H1 (cell line): Measurements from ENCODE around the gene CHST11. TPM values are rescaled to one million over a fixed set of nuclear protein-coding genes. Genes with fewer than 3 reads are reported as not detected.

Experiments used
- CTCF ChIA-PET: fragments of 300-600 bp; sonication (Branson Sonifier 250); formaldehyde crosslinking; loops from one replicate; lab custom pipeline; 2021; ENCODE audit not compliant: partially characterized antibody; lab: Charles Lee
- POLR2A ChIA-PET: fragments of 300-600 bp; sonication (Branson Sonifier 250); formaldehyde crosslinking; loops from one replicate; lab custom pipeline; 2021; ENCODE audit warnings: inconsistent platforms; ENCODE audit not compliant: partially characterized antibody; lab: Charles Lee
- DNase-seq, 2 experiments: peaks; one replicate each; pipeline versions ENCODE4 v3.0.0 to v3.0.0-alpha.2; 2010 to 2022; ENCODE audit warnings: low spot score in 2 of 2, low read depth in 1 of 2, mixed read lengths in 1 of 2
- FAIRE-seq: peaks from 2 replicates; lab custom pipeline; 2011; peaks lifted over from hg19 to GRCh38; lab: Jason Lieb, UNC
- H2AFZ ChIP-seq: 2 replicates; pipeline ENCODE4 v1.8.1; 2012; ENCODE audit warnings: low read length, inconsistent platforms
- H2AK5ac ChIP-seq: 2 replicates; pipeline ENCODE4 v1.6.1; 2013; ENCODE audit warnings: low read depth, low read length
- H2BK120ac ChIP-seq: replicated peaks from 2 replicates; pipeline ENCODE3; 2013; ENCODE audit warnings: low read depth, low read length, inconsistent platforms
- H2BK12ac ChIP-seq: 2 replicates; pipeline ENCODE4 v1.6.1; 2013; ENCODE audit warnings: low read depth, low read length
- H2BK15ac ChIP-seq: 2 replicates; pipeline ENCODE4 v1.6.1; 2013; ENCODE audit warnings: low read length
- H2BK20ac ChIP-seq: 2 replicates; pipeline ENCODE4 v1.6.1; 2013; ENCODE audit warnings: low read length
- H2BK5ac ChIP-seq: 2 replicates; pipeline ENCODE4 v1.6.1; 2013; ENCODE audit warnings: low read depth, low read length
- H3K14ac ChIP-seq: 2 replicates; pipeline ENCODE4 v1.6.1; 2013; ENCODE audit warnings: inconsistent platforms; ENCODE audit not compliant: insufficient read length
- H3K18ac ChIP-seq: 2 replicates; pipeline ENCODE4 v1.6.1; 2013; ENCODE audit warnings: low read length; ENCODE audit errors: extremely low read depth
- H3K23ac ChIP-seq: 2 replicates; pipeline ENCODE4 v1.6.1; 2013; ENCODE audit warnings: inconsistent platforms; ENCODE audit not compliant: insufficient read length
- H3K23me2 ChIP-seq: 2 replicates; pipeline ENCODE4 v1.6.1; 2013; ENCODE audit warnings: low read depth, low read length
- H3K27ac ChIP-seq: 2 replicates; pipeline ENCODE4 v1.6.1; 2011; ENCODE audit warnings: low read depth, low read length, inconsistent platforms
- H3K27me3 ChIP-seq, 4 experiments: replicated peaks in 1 of 4; 1 replicate in 1 of 4; 2 replicates in 3 of 4; pipeline versions ENCODE4 v1.6.1 to v1.8.1; 2011 to 2013; ENCODE audit warnings: low read length in 3 of 4, mild to moderate bottlenecking in 3 of 4, inconsistent platforms in 2 of 4, mixed read lengths in 2 of 4, moderate library complexity in 1 of 4; ENCODE audit not compliant: control insufficient read depth in 3 of 4, insufficient read depth in 3 of 4; ENCODE audit errors: extremely low read depth in 1 of 4
- H3K36me3 ChIP-seq, 4 experiments: 2 replicates each; pipeline versions ENCODE4 v1.6.1 to v1.8.1; 2011 to 2013; ENCODE audit warnings: mild to moderate bottlenecking in 4 of 4, low read length in 3 of 4, moderate library complexity in 2 of 4, control low read depth in 1 of 4, inconsistent platforms in 1 of 4; ENCODE audit not compliant: insufficient read depth in 4 of 4, control insufficient read depth in 2 of 4
- H3K4ac ChIP-seq: replicated peaks from 2 replicates; pipeline ENCODE3; 2013; ENCODE audit warnings: low read length, low read depth, mixed read lengths, inconsistent platforms; ENCODE audit not compliant: insufficient read length
- H3K4me1 ChIP-seq, 4 experiments: replicated peaks in 1 of 4; 1 replicate in 1 of 4; 2 replicates in 3 of 4; pipeline versions ENCODE4 v1.6.1 to v1.8.1; 2011 to 2013; ENCODE audit warnings: low read length in 3 of 4, inconsistent platforms in 2 of 4, mixed read lengths in 1 of 4; ENCODE audit not compliant: insufficient read depth in 4 of 4, control insufficient read depth in 3 of 4
- H3K4me2 ChIP-seq, 2 experiments: 2 replicates each; pipeline versions ENCODE4 v1.6.1 to v1.8.1; 2011 to 2013; ENCODE audit warnings: low read depth in 2 of 2, low read length in 2 of 2, control low read depth in 1 of 2, inconsistent platforms in 1 of 2, mild to moderate bottlenecking in 1 of 2; ENCODE audit not compliant: insufficient read depth in 1 of 2
- H3K4me3 ChIP-seq, 4 experiments: fragments of 200-600, 300-600 bp in 1 of 4; sonication (generic), shearing (Covaris generic), sonication (Bioruptor Twin) in 1 of 4; 2 replicates each; pipeline versions ENCODE4 v1.5.1 to v1.8.1; 2011 to 2016; ENCODE audit warnings: low read length in 4 of 4, low read depth in 3 of 4, control low read depth in 2 of 4, inconsistent platforms in 2 of 4, mild to moderate bottlenecking in 2 of 4, mixed read lengths in 1 of 4, moderate library complexity in 1 of 4; ENCODE audit not compliant: insufficient read depth in 2 of 4; ENCODE audit errors: extremely low read depth in 1 of 4
- H3K56ac ChIP-seq: replicated peaks from 2 replicates; pipeline ENCODE3; 2013; ENCODE audit warnings: low read depth, mild to moderate bottlenecking, mixed read lengths, low read length, inconsistent platforms; ENCODE audit not compliant: insufficient read length
- H3K79me1 ChIP-seq: 2 replicates; pipeline ENCODE4 v1.6.1; 2013; ENCODE audit warnings: low read depth, low read length, control low read depth
- H3K79me2 ChIP-seq, 2 experiments: 2 replicates each; pipeline versions ENCODE4 v1.6.1 to v1.8.1; 2012 to 2013; ENCODE audit warnings: low read length in 2 of 2, mild to moderate bottlenecking in 2 of 2, inconsistent platforms in 1 of 2; ENCODE audit not compliant: insufficient read depth in 2 of 2, control insufficient read depth in 1 of 2
- H3K9ac ChIP-seq, 4 experiments: replicated peaks in 1 of 4; 1 replicate in 1 of 4; 2 replicates in 3 of 4; pipeline versions ENCODE4 v1.6.1 to v1.8.1; 2011 to 2013; ENCODE audit warnings: low read depth in 3 of 4, low read length in 3 of 4, control low read depth in 2 of 4, mild to moderate bottlenecking in 2 of 4, moderate library complexity in 2 of 4, inconsistent platforms in 1 of 4; ENCODE audit errors: extremely low read depth in 1 of 4
- H3K9me3 ChIP-seq, 2 experiments: 2 replicates each; pipeline versions ENCODE4 v1.6.1 to v1.8.1; 2012 to 2013; ENCODE audit warnings: mild to moderate bottlenecking in 2 of 2, moderate library complexity in 2 of 2, control low read depth in 1 of 2, inconsistent platforms in 1 of 2, low read depth in 1 of 2, low read length in 1 of 2, mixed read lengths in 1 of 2; ENCODE audit not compliant: insufficient read depth in 2 of 2
- H4K20me1 ChIP-seq, 2 experiments: replicated peaks in 1 of 2; 2 replicates each; pipeline versions ENCODE3 to v1.8.1; 2011 to 2013; ENCODE audit warnings: inconsistent platforms in 2 of 2, low read length in 2 of 2, mild to moderate bottlenecking in 1 of 2; ENCODE audit not compliant: insufficient read depth in 2 of 2, control insufficient read depth in 1 of 2
- H4K5ac ChIP-seq: 2 replicates; pipeline ENCODE4 v1.6.1; 2013; ENCODE audit warnings: low read length, low read depth, mixed read lengths, inconsistent platforms; ENCODE audit not compliant: insufficient read length
- H4K8ac ChIP-seq: 2 replicates; pipeline ENCODE4 v1.8.0; 2013; ENCODE audit warnings: mild to moderate bottlenecking, moderate library complexity, low read length, inconsistent platforms; ENCODE audit not compliant: insufficient read depth; ENCODE audit errors: extremely low read depth
- H4K91ac ChIP-seq: replicated peaks from 2 replicates; pipeline ENCODE3; 2013; ENCODE audit warnings: low read length, mixed read lengths, inconsistent platforms; ENCODE audit not compliant: insufficient read length
- ASH2L ChIP-seq: fragments of 200-600, 300-600 bp; sonication (generic); IDR thresholded peaks from one replicate; pipeline ENCODE4 v1.7.1; 2017; ENCODE audit warnings: low read length
- BACH1 ChIP-seq: IDR thresholded peaks from 2 replicates; pipeline ENCODE4 v1.6.1; 2012; ENCODE audit warnings: low read length, improper control_type of control experiment
- CTBP2 ChIP-seq: IDR thresholded peaks from 2 replicates; pipeline ENCODE4 v1.7.0; 2011; ENCODE audit warnings: borderline replicate concordance, mild to moderate bottlenecking, moderate library complexity, mixed read lengths, low read length; ENCODE audit not compliant: insufficient read depth, insufficient read length
- KDM4A ChIP-seq: IDR thresholded peaks from one replicate; pipeline ENCODE4 v1.7.1; 2012; ENCODE audit warnings: low read depth, mild to moderate bottlenecking, moderate library complexity, low read length, inconsistent platforms; ENCODE audit not compliant: severe bottlenecking
- POLR2A ChIP-seq, 2 experiments: IDR thresholded peaks; 1 replicate in 1 of 2; 2 replicates in 1 of 2; pipeline ENCODE4 v1.6.1; 2011; ENCODE audit warnings: low read depth in 2 of 2, low read length in 2 of 2, mild to moderate bottlenecking in 2 of 2; ENCODE audit errors: control extremely low read depth in 1 of 2
- POLR2AphosphoS5 ChIP-seq: IDR thresholded peaks from 2 replicates; pipeline ENCODE4 v1.6.1; 2011; ENCODE audit warnings: low read depth, low read length
- RAD21 ChIP-seq, 2 experiments: IDR thresholded peaks in 1 of 2; conservative IDR thresholded peaks in 1 of 2; 2 replicates each; pipeline ENCODE4 v1.6.1; 2011; ENCODE audit warnings: low read depth in 2 of 2, low read length in 2 of 2, improper control_type of control experiment in 1 of 2, inconsistent platforms in 1 of 2, mild to moderate bottlenecking in 1 of 2, moderate library complexity in 1 of 2
- RBBP5 ChIP-seq: IDR thresholded peaks from 2 replicates; pipeline ENCODE4 v1.7.1; 2012; ENCODE audit warnings: low read depth, mild to moderate bottlenecking, inconsistent platforms, low read length, moderate library complexity, borderline replicate concordance
- SIN3A ChIP-seq, 2 experiments: IDR thresholded peaks in 1 of 2; conservative IDR thresholded peaks in 1 of 2; 2 replicates each; pipeline ENCODE4 v1.6.1; 2011 to 2012; ENCODE audit warnings: low read length in 2 of 2, improper control_type of control experiment in 1 of 2, low read depth in 1 of 2, mild to moderate bottlenecking in 1 of 2
- SP2 ChIP-seq: IDR thresholded peaks from 2 replicates; pipeline ENCODE4 v1.6.1; 2012; ENCODE audit warnings: mild to moderate bottlenecking, low read length, inconsistent platforms
- SRF ChIP-seq: IDR thresholded peaks from 2 replicates; pipeline ENCODE4 v1.6.1; 2011; ENCODE audit warnings: mild to moderate bottlenecking, low read depth, low read length, moderate library complexity
- TCF12 ChIP-seq: IDR thresholded peaks from 2 replicates; pipeline ENCODE4 v1.6.1; 2011; ENCODE audit warnings: low read depth, mild to moderate bottlenecking, low read length
- WGBS, 2 experiments: shearing (Covaris generic) in 1 of 2; methylation state at CpG; one replicate each; pipeline versions ENCODE4 v1.1.6 to v1.1.7; 2013 to 2015; ENCODE audit warnings: low lambda C conversion rate in 2 of 2, mixed read lengths in 2 of 2, inconsistent platforms in 1 of 2, low coverage in 1 of 2, missing lambda C conversion rate in 1 of 2; ENCODE audit not compliant: insufficient replicate concordance in 2 of 2, insufficient coverage in 1 of 2, insufficient read length in 1 of 2; ENCODE audit errors: extremely low coverage in 1 of 2, missing lambda C conversion rate in 1 of 2; 5-methylcytosine and 5-hydroxymethylcytosine counted together
- polyA plus RNA-seq, 7 experiments: library from polyadenylated mRNA; depleted of rRNA in 3 of 7; stranded (reverse) in 5 of 7; unstranded in 2 of 7; fragments of >200 nt in 5 of 7; fragments of 200-250 nt in 2 of 7; gene quantifications; 1 replicate in 5 of 7; 2 replicates in 1 of 7; 4 replicates in 1 of 7; pipeline versions ENCODE4 v1.2.1 to v1.2.3, GENCODE V29; 2011 to 2013; ENCODE audit warnings: missing spikeins in 2 of 7, mixed read lengths in 2 of 7
- total RNA-seq: library from RNA; stranded (reverse); fragmentation: NEBNext Ultra II Directional; extraction: Animal tissue kit (Norgen Biotek cat#: 25700); gene quantifications from 2 replicates; pipeline ENCODE4 v1.2.1, GENCODE V29; 2021
- TF ChIP-seq, protein P1 (sequence below): IDR thresholded peaks from 2 replicates; pipeline ENCODE4 v1.6.1; 2012; ENCODE audit warnings: inconsistent platforms

Gene CHST11
- total and polyA plus RNA-seq, 2 of the 8 experiments (the other 6 are each of a cell fraction or from before 2014, with no cell fraction given): 14.4 to 20.8 TPM

DNA sequence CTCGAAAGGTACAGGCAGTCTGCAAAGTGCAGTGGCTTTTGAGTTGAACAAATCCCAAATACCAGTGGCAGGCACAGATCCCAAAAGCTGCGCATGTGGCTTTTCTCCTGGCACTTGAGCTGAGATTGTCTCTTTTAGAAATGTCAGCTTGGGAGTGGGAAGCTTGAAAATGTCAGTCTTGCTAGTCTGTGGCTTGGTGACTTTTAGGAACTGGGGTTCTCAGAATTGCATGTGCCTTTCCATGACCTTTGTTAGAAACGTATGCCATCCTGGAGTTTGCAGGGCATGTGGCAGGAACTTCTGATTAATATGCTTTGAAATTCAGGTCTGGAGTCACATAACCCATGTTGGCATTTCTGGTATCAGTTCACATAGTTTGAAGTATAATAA, 182.1 kb downstream of the CHST11 start:
- Histone ChIP-seq H3K56ac (no peak overlapping the region), H2BK12ac (no peak overlapping the region), H4K5ac (no peak overlapping the region), H3K27ac (no peak overlapping the region), H4K8ac (no peak overlapping the region), H3K36me3 (no peaks in the 10 kb centered on the region), H3K4ac (no peak overlapping the region), H4K20me1 (peaks cover 0 to 1% of the 10 kb centered on the region in 2 experiments), H3K27me3 (no peaks in the 10 kb centered on the region), H3K14ac (no peak overlapping the region), H3K4me1 (no peaks in the 10 kb centered on the region), H3K79me1 (no peaks in the 10 kb centered on the region), H3K9ac (no peak overlapping the region), H2BK120ac (no peak overlapping the region), H3K23ac (no peak overlapping the region), H3K79me2 (no peaks in the 10 kb centered on the region), H2AFZ (no peak overlapping the region), H4K91ac (no peak overlapping the region), H2BK5ac (no peak overlapping the region), H2AK5ac (no peak overlapping the region), H2BK15ac (no peak overlapping the region), H3K18ac (no peak overlapping the region), H3K23me2 (no peaks in the 10 kb centered on the region), H2BK20ac (no peak overlapping the region), H3K9me3 (no peaks in the 10 kb centered on the region), H3K4me2 (no peak overlapping the region), H3K4me3 (no peak overlapping the region)
- TF ChIP-seq TCF12 (no peak), BACH1 (no peak), POLR2A (IDR thresholded peaks at IDR 0.05; ENCODE audit: control extremely low read depth in 1 of 2, low read depth in 2 of 2, low read length in 2 of 2) (no peak), SIN3A (conservative IDR thresholded peaks at IDR 0.05 in 1 of 2, IDR thresholded peaks at IDR 0.05 in 1 of 2; ENCODE audit: low read depth in 1 of 2, low read length in 2 of 2) (no peak), RBBP5 (no peak), SP2 (no peak), POLR2AphosphoS5 (no peak), SRF (no peak), CTBP2 (no peak), ASH2L (no peak), RAD21 (IDR thresholded peaks at IDR 0.05 in 1 of 2, conservative IDR thresholded peaks at IDR 0.05 in 1 of 2; ENCODE audit: low read depth in 2 of 2, low read length in 2 of 2) (no peak), KDM4A (no peak)
- TF ChIP-seq, protein P1, sequence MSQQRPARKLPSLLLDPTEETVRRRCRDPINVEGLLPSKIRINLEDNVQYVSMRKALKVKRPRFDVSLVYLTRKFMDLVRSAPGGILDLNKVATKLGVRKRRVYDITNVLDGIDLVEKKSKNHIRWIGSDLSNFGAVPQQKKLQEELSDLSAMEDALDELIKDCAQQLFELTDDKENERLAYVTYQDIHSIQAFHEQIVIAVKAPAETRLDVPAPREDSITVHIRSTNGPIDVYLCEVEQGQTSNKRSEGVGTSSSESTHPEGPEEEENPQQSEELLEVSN: no peak
- WGBS, 2 experiments: 88% methylated on average over 3 of the region's 3 CpGs; no CpG with 5 or more reads in 1 of the 2 experiments
- FAIRE-seq (no peak), DNase-seq (no peak)
- CTCF ChIA-PET: interaction anchor here (0.9 to 2.3 kb wide), 4 partner anchors 14 to 33 kb away, joined by 3 to 10 read pairs (median 4); no protein-coding TSS in a partner anchor
- POLR2A ChIA-PET: no interaction called here
